ENCODE results near the gene BEST2. TPM values are rescaled to one million over a fixed set of nuclear protein-coding genes. Genes with fewer than 3 reads are reported as not detected.

Gene BEST2
- total RNA-seq, 1 experiment from 2014 or later = 0.10 TPM

GRCh38 chr19:12769689-12770088 lies 18.1 kb downstream of the BEST2 start:
- no peaks in the 10 kb centered on the region for H3K27me3 ChIP-seq (ENCODE audit: insufficient read depth, low read length)
- H3K36me3 ChIP-seq (ENCODE audit: control insufficient read depth in 1 of 2, insufficient read depth in 2 of 2, low read length in 2 of 2) = peaks cover 2 to 10% of the 10 kb centered on the region in 2 experiments; a peak in 3 of 4 replicates

More at GRCh38 chr19:12769689-12770088, 18.1 kb downstream of the BEST2 start:
- peaks cover 19 to 39% of the 10 kb centered on the region in 2 experiments for H3K4me1 ChIP-seq (ENCODE audit: control insufficient read depth in 1 of 2, insufficient read depth in 2 of 2, low read length in 2 of 2)
- CTCF ChIA-PET = no interaction called here
- H3K9me3 ChIP-seq (ENCODE audit: control insufficient read depth in 1 of 2, insufficient read depth in 1 of 2, low read depth in 1 of 2, low read length in 2 of 2) = no peaks in the 10 kb centered on the region
- no peak for ATAC-seq
- TF ChIP-seq SIN3A (IDR thresholded peaks at IDR 0.05; ENCODE audit: low read depth) = no peak
- no peak for TF ChIP-seq ATF3 (IDR thresholded peaks at IDR 0.05)
- TF ChIP-seq CEBPB (IDR thresholded peaks at IDR 0.05; ENCODE audit: low read depth) = no peak
- no peak for TF ChIP-seq REST (IDR thresholded peaks at IDR 0.05; ENCODE audit: low read depth)
- no peak for TF ChIP-seq CBX3 (IDR thresholded peaks at IDR 0.05; ENCODE audit: low read depth)
- TF ChIP-seq SRF (IDR thresholded peaks at IDR 0.05; ENCODE audit: low read depth) = no peak
- TF ChIP-seq POLR2A (IDR thresholded peaks at IDR 0.05; ENCODE audit: borderline replicate concordance, extremely low read depth, insufficient read depth, insufficient read length) = no peak
- no peak for TF ChIP-seq ZBTB33 (IDR thresholded peaks at IDR 0.05; ENCODE audit: extremely low read depth, insufficient replicate concordance, low read length)
- TF ChIP-seq POLR2AphosphoS5 (IDR thresholded peaks at IDR 0.05; ENCODE audit: low read depth, low read length) = no peak
- no peak for TF ChIP-seq ZNF274 (IDR thresholded peaks at IDR 0.05; ENCODE audit: low read depth, low read length)
- no peak for TF ChIP-seq SP1 (IDR thresholded peaks at IDR 0.05; ENCODE audit: low read depth)
- no peak overlapping the region for H3K9ac ChIP-seq (ENCODE audit: low read length)
- no TSS peak for BruUV-seq (replicated peaks)
- RAD21 ChIA-PET (ENCODE audit: low non-redundant PET in 1 of 2, low total read pairs in 2 of 2, uncharacterized antibody in 2 of 2, unreplicated experiment in 2 of 2) = interaction anchor here in 1 of 2 experiments (0.6 kb wide), 1 partner anchor 23 kb away, joined by 3 read pairs; no protein-coding TSS in a partner anchor
- H3K27ac ChIP-seq (ENCODE audit: low read depth, low read length) = no peak overlapping the region
- POLR2A ChIA-PET = interaction anchor here (0.6 to 1.4 kb wide), 2 partner anchors 24 to 32 kb away, joined by 3 to 5 read pairs; partner anchors contain the start of gene THSD8
- intact Hi-C loops (cut with micrococcal nuclease) = no loop called here
- no peak overlapping the region for H3K4me2 ChIP-seq (ENCODE audit: low read length)
- no peaks in the 10 kb centered on the region for H3K9me2 ChIP-seq (ENCODE audit: insufficient read depth)
- peaks cover 6% of the 10 kb centered on the region; the same call in 1 of the 2 replicates for H3K79me2 ChIP-seq (ENCODE audit: insufficient read depth, low read length)
- H2AFZ ChIP-seq (ENCODE audit: low read depth, low read length, poor library complexity, severe bottlenecking) = no peak overlapping the region
- no peak for DNase-seq (ENCODE audit: low read depth, low spot score)
- no peaks in the 10 kb centered on the region for H4K20me1 ChIP-seq (ENCODE audit: insufficient read depth)
- no peak overlapping the region for H3K4me3 ChIP-seq (replicated peaks in 1 of 2; ENCODE audit: low read depth in 1 of 2, low read length in 2 of 2)

All from HCT116 (cell line).